ENCODE measurements around the gene NOTCH2.
"Not testable (repeated sequence)": the region's sequence is repeated elsewhere in the genome, so short reads cannot be mapped to it uniquely, and the experiment has no call there.

- not testable (repeated sequence) for TF ChIP-seq CTCF, EZH2 (IDR thresholded peaks at IDR 0.05)
These were observed 48.1 kb upstream of the NOTCH2 start for GRCh38 chr1:120117371-120118177.
